Brain microvascular endothelial cell (primary cell): ENCODE results near the gene WAS.
"Not testable (repeated sequence)": the region's sequence is repeated elsewhere in the genome, so short reads cannot be mapped to it uniquely, and the experiment has no call there.

Experiments used
- DNase-seq: peaks from one replicate; pipeline ENCODE4 v3.0.0-alpha.2; 2020
- H3K27ac ChIP-seq: fragments of 250-450 bp; sonication (Bioruptor Pico); 2 replicates; pipeline ENCODE4 v1.5.1; 2020; ENCODE audit warnings: mild to moderate bottlenecking, moderate library complexity
- H3K27me3 ChIP-seq: fragments of 250-450 bp; sonication (Bioruptor Pico); replicated peaks from 2 replicates; pipeline ENCODE4 v1.5.1; 2020; ENCODE audit warnings: mild to moderate bottlenecking
- H3K36me3 ChIP-seq: fragments of 250-450 bp; sonication (Bioruptor Pico); replicated peaks from 2 replicates; pipeline ENCODE4 v1.5.1; 2020; ENCODE audit warnings: mild to moderate bottlenecking
- H3K4me3 ChIP-seq: 2 replicates; pipeline ENCODE4 v1.5.1; 2011; ENCODE audit warnings: low read depth, mild to moderate bottlenecking, control low read depth, low read length, moderate library complexity
- CTCF ChIP-seq: IDR thresholded peaks from 2 replicates; pipeline ENCODE4 v1.5.1; 2011; ENCODE audit warnings: low read depth, mild to moderate bottlenecking, moderate library complexity, low read length, control low read depth, inconsistent platforms; ENCODE audit errors: missing control alignments
- in situ Hi-C: cut with HindIII; loops from 2 replicates; pipeline ENCODE4 v1.10.0; 2017; ENCODE audit warnings: low sequenced_read_pairs, low pct_ligation_motif_present

Gene WAS

GRCh38 chrX:48684134-48684533 lies 535 bp downstream of the WAS start:
- Histone ChIP-seq H3K36me3 (no peaks in the 10 kb centered on the region), H3K27me3 (no peaks in the 10 kb centered on the region), H3K27ac (no peak overlapping the region), H3K4me3 (no peak overlapping the region)
- in situ Hi-C loops, result no loop called here
- no peak for DNase-seq
- no peak for TF ChIP-seq CTCF

- no peak for TF ChIP-seq CTCF
- DNase-seq, result no peak
- Histone ChIP-seq H3K27ac (no peak overlapping the region), H3K36me3 (no peaks in the 10 kb centered on the region), H3K4me3 (no peak overlapping the region), H3K27me3 (no peaks in the 10 kb centered on the region)
- in situ Hi-C loops, result no loop called here
Measured at GRCh38 chrX:48685416-48685815, 1.8 kb downstream of the WAS start.

GRCh38 chrX:48688531-48689150 lies 5.0 kb downstream of the WAS start:
- no peak for TF ChIP-seq CTCF
- Histone ChIP-seq H3K27me3 (no peaks in the 10 kb centered on the region), H3K4me3 (no peak overlapping the region), H3K36me3 (no peaks in the 10 kb centered on the region), H3K27ac (no peak overlapping the region)
- in situ Hi-C loops, result no loop called here
- no peak for DNase-seq

- Histone ChIP-seq H3K27ac (no peak overlapping the region), H3K27me3 (no peaks in the 10 kb centered on the region), H3K36me3 (no peaks in the 10 kb centered on the region), H3K4me3 (no peak overlapping the region)
- TF ChIP-seq CTCF, result no peak
- DNase-seq, result no peak
- in situ Hi-C loops, result no loop called here
Measured at GRCh38 chrX:48689208-48689920, 5.8 kb downstream of the WAS start.

- H3K36me3 ChIP-seq, H3K27me3 ChIP-seq, DNase-seq, H3K4me3 ChIP-seq, in situ Hi-C loops, H3K27ac ChIP-seq: not testable (repeated sequence)
Measured at GRCh38 chrX:48691746-48692145, 8.1 kb downstream of the WAS start.

GRCh38 chrX:48694776-48695533 lies 11.4 kb downstream of the WAS start:
- TF ChIP-seq CTCF, result no peak
- no peak for DNase-seq
- no peak overlapping the region for H3K4me3 ChIP-seq
- H3K27ac ChIP-seq, result no peak overlapping the region
- in situ Hi-C loops, result no loop called here
- H3K36me3 ChIP-seq, result no peaks in the 10 kb centered on the region
- no peaks in the 10 kb centered on the region for H3K27me3 ChIP-seq
